ENCODE measurements around the gene MARCHF4.

DNA sequence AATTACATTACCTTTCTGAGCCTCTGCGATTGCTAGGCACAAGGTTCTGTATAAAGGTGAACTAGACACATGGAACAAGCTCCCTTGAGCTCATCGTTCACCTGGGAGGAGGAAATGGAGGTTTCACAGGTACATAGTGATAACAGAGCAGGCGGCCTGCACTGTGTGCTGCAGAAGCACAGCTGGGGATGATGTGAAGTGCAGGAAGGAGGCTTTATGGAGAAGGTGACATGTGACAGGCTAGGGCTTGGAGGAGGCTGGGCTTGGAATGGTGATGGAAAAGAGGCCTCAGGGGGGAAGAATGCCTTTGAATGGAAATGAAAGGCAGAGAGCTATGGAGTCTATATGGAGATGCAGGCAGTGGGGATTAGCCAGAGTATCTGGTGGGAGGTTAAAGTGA is 22.9 kb downstream of the MARCHF4 start:
- TF ChIP-seq, protein P1, sequence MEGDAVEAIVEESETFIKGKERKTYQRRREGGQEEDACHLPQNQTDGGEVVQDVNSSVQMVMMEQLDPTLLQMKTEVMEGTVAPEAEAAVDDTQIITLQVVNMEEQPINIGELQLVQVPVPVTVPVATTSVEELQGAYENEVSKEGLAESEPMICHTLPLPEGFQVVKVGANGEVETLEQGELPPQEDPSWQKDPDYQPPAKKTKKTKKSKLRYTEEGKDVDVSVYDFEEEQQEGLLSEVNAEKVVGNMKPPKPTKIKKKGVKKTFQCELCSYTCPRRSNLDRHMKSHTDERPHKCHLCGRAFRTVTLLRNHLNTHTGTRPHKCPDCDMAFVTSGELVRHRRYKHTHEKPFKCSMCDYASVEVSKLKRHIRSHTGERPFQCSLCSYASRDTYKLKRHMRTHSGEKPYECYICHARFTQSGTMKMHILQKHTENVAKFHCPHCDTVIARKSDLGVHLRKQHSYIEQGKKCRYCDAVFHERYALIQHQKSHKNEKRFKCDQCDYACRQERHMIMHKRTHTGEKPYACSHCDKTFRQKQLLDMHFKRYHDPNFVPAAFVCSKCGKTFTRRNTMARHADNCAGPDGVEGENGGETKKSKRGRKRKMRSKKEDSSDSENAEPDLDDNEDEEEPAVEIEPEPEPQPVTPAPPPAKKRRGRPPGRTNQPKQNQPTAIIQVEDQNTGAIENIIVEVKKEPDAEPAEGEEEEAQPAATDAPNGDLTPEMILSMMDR (IDR thresholded peaks at IDR 0.05): no peak
- no peak for TF ChIP-seq REST (IDR thresholded peaks at IDR 0.05; ENCODE audit: insufficient read depth in 1 of 2, low read depth in 2 of 2, low read length in 1 of 2)
